HG03558 (cell line): ENCODE data around the gene FAM168A.
A peak's percentile ranks its signal among the peaks of the same experiment; 100 is the strongest.

Source experiments
- ATAC-seq: cut with Tn5 transposase; IDR thresholded peaks from one replicate; pipeline ENCODE4 v1.9.1; 2021; ENCODE audit warnings: moderate number of reproducible peaks; ENCODE audit not compliant: unreplicated experiment; ENCODE audit errors: extremely low read depth

The FAM168A gene

DNA sequence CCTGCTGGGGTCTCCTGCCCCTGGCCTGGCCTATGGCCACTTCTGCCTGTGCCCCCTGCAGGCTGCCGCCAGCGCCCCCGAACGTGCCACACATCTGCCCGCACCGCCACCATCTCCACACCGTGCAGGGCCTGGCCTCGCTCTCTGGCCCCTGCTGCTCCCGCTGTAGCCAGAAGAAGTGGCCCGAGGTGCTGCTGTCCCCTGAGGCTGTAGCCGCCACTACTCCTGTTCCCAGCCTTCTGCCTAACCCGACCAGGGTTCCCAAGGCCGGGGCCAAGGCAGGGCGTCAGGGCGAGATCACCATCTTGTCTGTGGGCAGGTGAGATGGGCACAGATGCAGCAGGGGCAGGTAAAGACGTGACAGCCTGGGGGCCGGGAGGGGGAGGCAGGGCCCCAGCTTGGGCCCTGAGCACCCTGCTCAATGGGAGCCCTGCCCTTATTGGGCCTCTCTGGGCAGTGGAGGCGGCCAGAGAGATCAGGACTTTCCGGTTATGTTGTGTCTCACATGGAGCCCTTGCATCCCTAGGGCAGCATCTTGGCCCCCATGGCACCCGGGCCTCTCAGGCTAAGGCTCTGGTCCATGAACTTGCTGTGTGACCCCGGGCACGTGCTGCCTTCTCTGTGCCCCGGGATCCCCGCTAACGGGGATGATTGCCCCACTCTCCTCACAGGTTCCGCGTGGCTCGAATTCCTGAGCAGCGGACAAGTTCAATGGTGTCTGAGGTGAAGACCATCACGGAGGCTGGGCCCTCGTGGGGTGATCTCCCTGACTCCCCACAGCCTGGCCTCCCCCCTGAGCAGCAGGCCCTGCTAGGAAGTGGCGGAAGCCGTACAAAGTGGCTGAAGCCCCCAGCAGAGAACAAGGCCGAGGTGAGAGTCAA is 203.3 kb downstream of the FAM168A start:
- no peak for ATAC-seq

GRCh38 chr11:73393479-73394415 is 204.2 kb downstream of the FAM168A start:
- ATAC-seq, result no peak

DNA sequence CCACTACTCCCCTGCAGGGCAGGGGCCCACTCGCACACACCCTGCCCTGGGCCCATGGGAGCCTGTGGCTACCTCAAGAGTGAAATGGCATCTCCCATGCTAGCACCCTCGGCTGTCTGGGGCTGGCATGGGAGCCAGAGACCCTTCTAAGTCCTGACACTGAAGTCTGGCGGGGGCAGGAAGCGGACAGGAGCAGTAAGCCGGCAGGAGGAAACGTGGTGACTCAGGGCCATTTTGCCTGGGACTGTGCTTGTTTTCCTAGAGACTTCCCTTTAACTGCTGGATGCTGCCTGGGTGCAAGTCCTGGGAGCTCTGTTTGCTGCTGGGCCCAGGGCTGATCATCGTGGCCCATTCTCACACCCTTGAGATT is 204.9 kb downstream of the FAM168A start:
- no peak for ATAC-seq

DNA sequence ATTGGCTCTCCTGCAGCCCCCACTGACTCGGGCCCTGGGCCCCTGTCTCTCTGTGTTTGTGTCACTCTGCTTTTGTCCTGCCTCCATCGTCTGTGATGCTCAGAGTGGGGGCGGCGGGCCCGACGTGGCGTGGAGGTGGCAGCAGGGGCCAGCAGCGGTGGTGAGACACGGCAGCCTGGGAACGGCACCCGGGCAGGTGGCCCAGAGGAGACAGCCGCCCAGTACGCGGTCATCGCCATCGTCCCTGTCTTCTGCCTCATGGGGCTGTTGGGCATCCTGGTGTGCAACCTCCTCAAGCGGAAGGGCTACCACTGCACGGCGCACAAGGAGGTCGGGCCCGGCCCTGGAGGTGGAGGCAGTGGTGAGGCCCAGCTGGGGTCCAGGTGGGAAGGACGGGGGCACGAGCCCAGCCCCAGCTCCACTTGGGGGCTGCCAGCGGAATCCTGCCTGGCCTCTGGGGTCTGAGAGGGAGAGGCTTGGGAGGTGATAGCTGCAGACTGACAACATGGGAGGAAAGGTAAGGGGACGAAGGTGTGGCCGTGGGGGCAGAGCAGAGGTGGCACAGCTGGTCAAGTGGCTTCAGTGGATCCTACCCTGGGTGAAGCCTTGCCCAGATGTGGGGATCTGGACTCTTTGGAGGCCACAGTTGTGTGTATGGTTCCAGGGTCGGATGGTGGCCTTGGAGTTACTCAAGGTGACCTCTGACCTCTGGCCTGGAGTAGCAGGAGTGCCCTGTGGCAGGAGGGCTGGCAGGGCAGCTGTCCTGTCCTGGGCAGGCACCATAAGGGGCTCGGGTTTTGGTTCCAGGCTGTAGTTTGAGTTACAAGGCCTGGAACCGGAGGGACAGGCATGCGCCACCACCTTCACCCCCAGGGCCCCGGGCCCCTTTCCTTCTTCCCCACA is 205.6 kb downstream of the FAM168A start:
- no peak for ATAC-seq

DNA sequence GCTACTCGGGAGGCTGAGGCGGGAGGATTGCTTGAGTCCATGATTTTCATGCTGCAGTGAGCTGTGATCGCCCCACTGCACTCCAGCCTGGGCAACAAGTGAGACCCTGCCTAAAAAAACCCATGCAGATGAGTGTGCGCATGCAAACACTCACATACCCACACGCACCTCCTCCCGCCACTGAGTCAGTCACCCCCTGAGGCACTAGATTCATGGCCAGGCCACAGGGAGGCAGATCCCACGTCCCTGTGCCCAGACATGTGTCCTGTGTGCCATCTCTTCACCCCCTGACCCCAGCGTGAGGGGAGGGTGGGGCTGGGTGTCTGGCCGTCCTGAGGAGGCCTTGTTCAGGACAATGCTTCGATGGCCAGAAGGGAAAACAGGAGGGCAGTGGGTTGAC is 206.2 kb downstream of the FAM168A start:
- ATAC-seq, result no peak

DNA sequence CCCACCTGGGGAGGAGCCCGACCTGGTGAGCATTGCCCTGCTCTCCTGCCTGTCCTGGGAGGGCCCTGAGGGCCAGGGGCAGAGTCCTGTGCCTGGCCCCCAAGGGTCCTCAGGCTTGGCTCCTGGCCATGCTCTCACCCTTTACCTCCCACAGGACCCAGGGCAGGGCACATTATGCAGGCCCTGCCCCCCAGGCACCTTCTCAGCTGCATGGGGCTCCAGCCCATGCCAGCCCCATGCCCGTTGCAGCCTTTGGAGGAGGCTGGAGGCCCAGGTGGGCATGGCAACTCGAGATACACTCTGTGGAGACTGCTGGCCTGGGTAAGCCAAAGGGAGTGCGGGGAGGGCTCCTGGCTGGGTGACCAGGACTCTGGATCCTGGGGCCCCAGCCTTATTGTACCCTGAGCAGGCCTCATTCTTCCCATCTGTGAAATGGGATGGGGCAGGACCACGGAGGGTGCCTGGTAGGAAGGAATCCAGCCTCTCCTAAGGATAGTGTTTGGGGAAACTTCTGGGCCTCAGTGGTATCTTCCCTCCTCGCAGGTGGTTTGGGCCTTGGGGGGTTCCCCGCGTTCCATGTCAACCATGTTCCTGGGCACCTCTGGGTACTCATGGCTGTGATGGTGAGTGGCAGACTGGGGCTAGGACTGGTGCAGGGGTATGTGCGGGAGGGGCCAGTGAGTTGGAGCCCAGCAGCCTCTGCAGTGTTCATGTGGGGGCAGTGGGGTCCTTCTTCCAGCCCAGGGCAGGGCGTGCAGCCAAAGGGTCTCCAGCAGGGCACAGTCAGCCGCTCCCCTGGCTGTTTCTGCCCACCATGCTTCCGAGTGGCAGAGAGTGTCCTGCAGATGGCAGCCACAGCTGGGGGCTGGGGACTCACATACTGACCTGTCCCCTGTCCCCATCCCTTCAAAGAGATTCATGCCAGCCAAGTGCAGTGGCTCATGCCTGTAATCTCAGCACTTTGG is 207.0 kb downstream of the FAM168A start:
- no peak for ATAC-seq

GRCh38 chr11:73389916-73390315 is 208.0 kb downstream of the FAM168A start:
- no peak for ATAC-seq

- ATAC-seq, result no peak
These were observed 208.8 kb downstream of the FAM168A start for GRCh38 chr11:73389134-73389525.

GRCh38 chr11:73388265-73389133 is 209.4 kb downstream of the FAM168A start:
- ATAC-seq, result no peak

- ATAC-seq, result no peak
These were observed 210.2 kb downstream of the FAM168A start for GRCh38 chr11:73387594-73388264.

GRCh38 chr11:73386546-73386945 is 211.4 kb downstream of the FAM168A start:
- no peak for ATAC-seq

DNA sequence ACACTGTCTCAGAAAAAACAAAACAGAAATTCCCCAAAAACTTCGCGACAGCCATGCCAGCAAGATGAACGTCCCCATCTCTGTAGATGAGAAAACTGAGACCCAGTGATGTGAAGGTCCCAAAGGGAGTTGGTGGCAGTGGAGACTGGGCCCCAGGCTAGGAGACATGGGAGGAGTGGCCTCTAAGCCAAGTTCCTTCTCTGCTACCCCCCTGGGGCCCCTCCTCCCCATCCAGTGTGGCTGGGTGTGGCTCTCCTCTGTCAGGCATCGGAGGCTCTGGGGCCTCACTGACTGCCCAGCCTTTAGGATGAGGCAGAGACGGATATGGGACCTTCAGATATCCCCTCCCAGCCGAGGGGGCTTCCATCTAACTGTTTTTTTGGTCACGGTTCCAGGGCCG is 211.9 kb downstream of the FAM168A start:
- ATAC-seq, result no peak

GRCh38 chr11:73384872-73385689 is 212.8 kb downstream of the FAM168A start:
- ATAC-seq, result peak; percentile 48

- ATAC-seq, result no peak
These were observed 213.4 kb downstream of the FAM168A start for GRCh38 chr11:73384531-73384871.

GRCh38 chr11:73384125-73384441 is 213.8 kb downstream of the FAM168A start:
- no peak for ATAC-seq

DNA sequence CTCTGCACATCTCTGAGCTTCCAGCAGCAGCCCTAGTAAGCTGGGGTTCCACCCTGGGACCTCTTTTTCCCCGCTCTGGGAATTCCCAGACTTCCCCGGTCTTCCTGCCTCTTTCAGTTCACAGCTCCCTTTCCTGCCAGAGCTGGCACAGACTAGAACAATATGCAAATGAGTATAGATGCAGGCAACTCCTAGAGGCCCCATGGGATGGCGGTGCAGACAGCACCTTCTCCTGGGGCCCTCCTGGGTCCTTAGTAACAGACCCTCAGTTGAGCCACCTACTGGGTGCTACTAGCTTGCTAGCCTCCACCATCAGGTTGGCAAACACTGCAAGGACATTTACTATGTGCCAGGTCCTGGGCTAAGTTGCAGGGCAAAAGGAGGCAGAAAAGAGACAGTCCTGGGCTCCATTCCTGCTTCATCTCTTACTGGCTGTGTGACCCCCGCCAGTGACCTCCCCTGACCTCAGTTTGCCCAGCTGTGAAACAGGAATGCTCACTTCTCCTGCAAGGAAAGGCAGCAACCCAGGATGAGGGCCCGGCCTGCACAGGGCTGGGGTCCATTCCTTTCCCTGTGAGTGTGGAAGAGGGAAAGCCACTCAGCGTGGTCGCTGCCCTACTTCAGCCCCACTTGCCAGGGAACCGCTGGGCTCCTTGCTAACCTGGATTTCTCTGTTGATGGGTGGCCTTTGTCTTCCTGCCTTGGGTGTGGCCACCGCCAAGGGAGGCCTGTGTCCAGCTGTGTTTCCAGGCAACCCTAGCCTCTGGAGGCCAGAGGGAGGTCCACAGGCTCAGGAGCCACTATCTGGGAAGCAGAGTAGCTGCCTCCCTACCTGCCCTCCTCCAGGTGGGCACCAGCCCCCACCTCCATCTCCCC is 214.4 kb downstream of the FAM168A start:
- ATAC-seq, result no peak
